ENCODE data around the gene CHRNA1.
A peak's percentile ranks its signal among the peaks of the same experiment; 100 is the strongest.

Gene CHRNA1

DNA sequence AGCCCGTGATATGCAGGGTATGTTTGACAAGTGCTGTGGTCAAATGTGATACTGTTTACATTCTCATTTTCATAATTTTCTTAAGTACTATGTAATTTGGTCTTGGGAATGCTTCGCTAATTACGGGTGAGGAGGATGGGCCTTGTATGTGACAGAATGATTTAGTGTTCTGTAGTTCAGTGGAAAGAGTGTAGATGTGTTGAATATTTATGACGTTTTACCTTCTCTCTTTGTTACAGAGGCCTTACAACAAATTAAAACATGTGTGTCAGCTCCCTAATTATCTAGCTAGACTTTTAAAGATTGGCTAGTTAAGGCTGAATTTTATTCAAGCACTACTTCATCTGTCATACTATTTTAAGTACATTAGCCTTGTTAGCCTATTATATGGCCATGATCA lies 10.6 kb upstream of the CHRNA1 start:
- no peak overlapping the region for H3K4me2 ChIP-seq (ENCODE audit: low read length)
- H3K4me1 ChIP-seq (ENCODE audit: insufficient read depth, low read length, severe bottlenecking), result peaks cover 36% of the 10 kb centered on the region

DNA sequence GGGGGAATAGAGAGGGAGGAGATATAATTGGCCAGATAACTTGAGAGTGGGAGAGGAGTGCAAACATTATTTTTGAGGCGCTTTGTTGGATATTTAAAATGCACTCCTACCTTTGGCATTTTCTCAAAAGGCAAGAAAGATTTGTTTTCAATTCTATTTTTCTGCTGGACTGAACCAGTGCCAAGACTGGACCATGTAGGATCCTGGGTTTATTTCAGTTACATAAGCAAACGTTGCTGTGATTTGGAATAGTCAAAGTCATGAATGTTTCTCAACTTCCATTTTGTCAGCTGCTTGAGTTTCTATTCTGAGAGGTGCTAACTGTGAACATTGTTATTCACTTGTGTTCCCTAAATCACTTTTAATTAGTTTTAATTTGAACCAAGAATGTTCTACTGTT lies 8.9 kb upstream of the CHRNA1 start:
- H3K79me2 ChIP-seq (ENCODE audit: insufficient read depth, low read length), result no peaks in the 10 kb centered on the region
- H3K4me3 ChIP-seq (ENCODE audit: low read depth, low read length, poor library complexity, severe bottlenecking), result no peak overlapping the region
- no peaks in the 10 kb centered on the region for H3K27me3 ChIP-seq (ENCODE audit: insufficient read depth, low read length)
- H3K9ac ChIP-seq (ENCODE audit: low read length), result no peak overlapping the region
- H4K20me1 ChIP-seq (ENCODE audit: insufficient read depth, low read length), result no peaks in the 10 kb centered on the region
- TF ChIP-seq, protein P1, sequence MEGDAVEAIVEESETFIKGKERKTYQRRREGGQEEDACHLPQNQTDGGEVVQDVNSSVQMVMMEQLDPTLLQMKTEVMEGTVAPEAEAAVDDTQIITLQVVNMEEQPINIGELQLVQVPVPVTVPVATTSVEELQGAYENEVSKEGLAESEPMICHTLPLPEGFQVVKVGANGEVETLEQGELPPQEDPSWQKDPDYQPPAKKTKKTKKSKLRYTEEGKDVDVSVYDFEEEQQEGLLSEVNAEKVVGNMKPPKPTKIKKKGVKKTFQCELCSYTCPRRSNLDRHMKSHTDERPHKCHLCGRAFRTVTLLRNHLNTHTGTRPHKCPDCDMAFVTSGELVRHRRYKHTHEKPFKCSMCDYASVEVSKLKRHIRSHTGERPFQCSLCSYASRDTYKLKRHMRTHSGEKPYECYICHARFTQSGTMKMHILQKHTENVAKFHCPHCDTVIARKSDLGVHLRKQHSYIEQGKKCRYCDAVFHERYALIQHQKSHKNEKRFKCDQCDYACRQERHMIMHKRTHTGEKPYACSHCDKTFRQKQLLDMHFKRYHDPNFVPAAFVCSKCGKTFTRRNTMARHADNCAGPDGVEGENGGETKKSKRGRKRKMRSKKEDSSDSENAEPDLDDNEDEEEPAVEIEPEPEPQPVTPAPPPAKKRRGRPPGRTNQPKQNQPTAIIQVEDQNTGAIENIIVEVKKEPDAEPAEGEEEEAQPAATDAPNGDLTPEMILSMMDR (IDR thresholded peaks at IDR 0.05; ENCODE audit: low read length), result no peak
- TF ChIP-seq EZH2 (IDR thresholded peaks at IDR 0.05; ENCODE audit: borderline replicate concordance, low read length), result no peak
- H3K27ac ChIP-seq (ENCODE audit: low read depth, low read length, poor library complexity, severe bottlenecking), result no peak overlapping the region
- H3K4me1 ChIP-seq (ENCODE audit: insufficient read depth, low read length, severe bottlenecking), result peaks cover 29% of the 10 kb centered on the region
- H2AFZ ChIP-seq (ENCODE audit: low read length), result no peak overlapping the region
- H3K9me2 ChIP-seq (ENCODE audit: low read depth, low read length), result no peaks in the 10 kb centered on the region
- no peaks in the 10 kb centered on the region for H3F3A ChIP-seq (ENCODE audit: insufficient read depth, low read length)
- H3K4me2 ChIP-seq (ENCODE audit: low read length), result no peak overlapping the region
- H3K9me3 ChIP-seq (ENCODE audit: low read length), result no peaks in the 10 kb centered on the region
- no peaks in the 10 kb centered on the region for H3K36me3 ChIP-seq (ENCODE audit: insufficient read depth, low read length)

More for the DNA sequence above, 10.6 kb upstream of the CHRNA1 start:
- Histone ChIP-seq H3K9me2 (ENCODE audit: low read depth, low read length) (no peaks in the 10 kb centered on the region), H3K79me2 (ENCODE audit: insufficient read depth, low read length) (no peaks in the 10 kb centered on the region), H3K9ac (ENCODE audit: low read length) (no peak overlapping the region), H3K27me3 (ENCODE audit: insufficient read depth, low read length) (0 out of 2 replicates have a peak, but pooled peaks cover 3% of the 10 kb centered on the region), H2AFZ (ENCODE audit: low read length) (no peak overlapping the region), H4K20me1 (ENCODE audit: insufficient read depth, low read length) (no peaks in the 10 kb centered on the region), H3K27ac (ENCODE audit: low read depth, low read length, poor library complexity, severe bottlenecking) (no peak overlapping the region), H3K9me3 (ENCODE audit: low read length) (no peaks in the 10 kb centered on the region), H3K36me3 (ENCODE audit: insufficient read depth, low read length) (no peaks in the 10 kb centered on the region), H3K4me3 (ENCODE audit: low read depth, low read length, poor library complexity, severe bottlenecking) (no peak overlapping the region), H3F3A (ENCODE audit: insufficient read depth, low read length) (no peaks in the 10 kb centered on the region)
- TF ChIP-seq, protein P1 (IDR thresholded peaks at IDR 0.05; ENCODE audit: low read length), result no peak
- TF ChIP-seq EZH2 (IDR thresholded peaks at IDR 0.05; ENCODE audit: borderline replicate concordance, low read length), result no peak

DNA sequence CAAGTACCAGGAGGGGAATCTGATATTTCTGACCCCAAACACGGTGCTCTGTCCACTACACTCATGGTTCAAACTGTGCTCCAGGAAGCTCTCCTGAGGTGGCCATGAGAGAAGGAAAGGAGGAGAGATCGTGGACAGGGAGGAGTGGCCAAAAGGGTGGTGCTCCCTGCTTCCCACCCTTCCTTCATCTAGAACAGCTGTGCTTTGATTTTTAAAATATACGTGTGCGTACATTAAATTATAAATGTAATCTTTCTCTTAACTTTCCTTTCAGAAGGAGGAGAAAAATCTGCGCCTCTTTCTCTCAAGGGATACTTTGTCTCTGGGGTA lies 8.2 kb upstream of the CHRNA1 start:
- no peaks in the 10 kb centered on the region for H3K9me3 ChIP-seq (ENCODE audit: low read length)
- no peak overlapping the region; the same call in 1 of the 2 replicates for H2AFZ ChIP-seq (ENCODE audit: low read length)
- no peaks in the 10 kb centered on the region for H3K9me2 ChIP-seq (ENCODE audit: low read depth, low read length)
- TF ChIP-seq, protein P1 (IDR thresholded peaks at IDR 0.05; ENCODE audit: low read length), result no peak
- no peak for TF ChIP-seq EZH2 (IDR thresholded peaks at IDR 0.05; ENCODE audit: borderline replicate concordance, low read length)
- no peaks in the 10 kb centered on the region for H3K79me2 ChIP-seq (ENCODE audit: insufficient read depth, low read length)
- H3K9ac ChIP-seq (ENCODE audit: low read length), result no peak overlapping the region; the same call in 1 of the 2 replicates
- peak overlapping the region; percentile 14 for H3K4me3 ChIP-seq (ENCODE audit: low read depth, low read length, poor library complexity, severe bottlenecking)
- H4K20me1 ChIP-seq (ENCODE audit: insufficient read depth, low read length), result no peaks in the 10 kb centered on the region
- no peaks in the 10 kb centered on the region for H3K27me3 ChIP-seq (ENCODE audit: insufficient read depth, low read length)
- H3K36me3 ChIP-seq (ENCODE audit: insufficient read depth, low read length), result no peaks in the 10 kb centered on the region
- H3K4me2 ChIP-seq (ENCODE audit: low read length), result peak overlapping the region; percentile 26; the same call in 1 of the 2 replicates
- peak overlapping the region; percentile 37 for H3K27ac ChIP-seq (ENCODE audit: low read depth, low read length, poor library complexity, severe bottlenecking)
- H3F3A ChIP-seq (ENCODE audit: insufficient read depth, low read length), result no peaks in the 10 kb centered on the region
- H3K4me1 ChIP-seq (ENCODE audit: insufficient read depth, low read length, severe bottlenecking), result peaks cover 26% of the 10 kb centered on the region

Measured in OCI-LY1 (cell line).